Measurements from ENCODE around the gene SNURF.

- TF ChIP-seq CTCF (IDR thresholded peaks at IDR 0.05; ENCODE audit: poor library complexity) (no peak), EZH2phosphoT487 (IDR thresholded peaks at IDR 0.05; ENCODE audit: low read depth, severe bottlenecking, unreplicated experiment) (no peak)
Observed at GRCh38 chr15:24943361-24943760, 11.4 kb upstream of the SNURF start.

All from hepatocyte (in vitro differentiated cells).